ENCODE data around the gene C1QC.

The C1QC gene

GRCh38 chr1:22611530-22611947 is 31.9 kb upstream of the C1QC start:
- TF ChIP-seq CTCF (IDR thresholded peaks at IDR 0.05) = no peak

- TF ChIP-seq CTCF (IDR thresholded peaks at IDR 0.05) = no peak
Measured at GRCh38 chr1:22612671-22613571, 30.5 kb upstream of the C1QC start.

- TF ChIP-seq CTCF (IDR thresholded peaks at IDR 0.05) = no peak
Measured at GRCh38 chr1:22613572-22613918, 29.9 kb upstream of the C1QC start.

- TF ChIP-seq CTCF (IDR thresholded peaks at IDR 0.05) = no peak
Measured at GRCh38 chr1:22613951-22614350, 29.5 kb upstream of the C1QC start.

- TF ChIP-seq CTCF (IDR thresholded peaks at IDR 0.05) = no peak
Measured at GRCh38 chr1:22615886-22616285, 27.5 kb upstream of the C1QC start.

GRCh38 chr1:22616571-22616970 is 26.9 kb upstream of the C1QC start:
- no peak for TF ChIP-seq CTCF (IDR thresholded peaks at IDR 0.05)

- no peak for TF ChIP-seq CTCF (IDR thresholded peaks at IDR 0.05)
Measured at GRCh38 chr1:22618056-22618455, 25.4 kb upstream of the C1QC start.
